Measurements from ENCODE around the gene EFEMP1.
"Not testable (repeated sequence)": the region's sequence is repeated elsewhere in the genome, so short reads cannot be mapped to it uniquely, and the experiment has no call there.

Gene EFEMP1

GRCh38 chr2:55862673-55863390 is 60.8 kb downstream of the EFEMP1 start:
- DNase-seq: no peak

GRCh38 chr2:55862246-55862645 is 61.3 kb downstream of the EFEMP1 start:
- DNase-seq: no peak

DNA sequence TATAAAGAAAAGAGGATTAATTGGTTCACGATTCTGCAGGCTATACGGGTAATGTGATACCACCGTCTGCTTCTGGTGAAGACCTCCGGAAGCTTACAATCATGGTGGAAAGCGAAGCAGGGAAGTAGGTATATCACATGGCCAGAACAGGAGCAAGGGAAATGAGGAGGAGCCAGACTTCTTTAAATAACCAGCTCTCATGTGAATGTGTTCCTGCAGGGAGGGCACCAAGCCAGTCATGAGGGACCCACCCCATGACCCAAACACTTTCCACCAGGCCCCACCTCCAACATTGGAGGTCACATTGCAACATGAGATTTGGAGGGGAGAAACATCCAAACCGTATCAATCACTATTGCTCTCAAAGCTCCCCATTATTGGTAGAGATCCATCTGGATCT is 61.8 kb downstream of the EFEMP1 start:
- DNase-seq: no peak

GRCh38 chr2:55860832-55861231 is 62.8 kb downstream of the EFEMP1 start:
- no peak for DNase-seq

DNA sequence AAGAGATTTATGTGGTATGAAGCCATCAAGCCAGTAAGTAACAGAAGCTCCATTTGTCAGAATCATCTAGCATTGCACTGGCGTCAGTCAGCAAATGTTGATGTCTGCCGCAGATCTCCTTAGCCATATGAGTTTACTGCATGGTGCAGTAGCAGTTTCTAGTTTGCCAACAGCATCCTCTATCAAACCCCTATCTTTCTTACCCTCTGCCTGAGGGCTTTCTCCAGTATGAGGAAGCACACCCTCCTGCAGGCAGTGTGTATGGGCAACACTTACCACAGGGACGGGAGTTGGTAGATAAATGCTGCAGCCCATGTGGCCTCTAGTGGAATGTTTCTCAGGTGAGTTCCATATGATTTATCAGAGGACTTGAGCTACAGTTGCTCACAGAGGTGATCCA is 63.7 kb downstream of the EFEMP1 start:
- DNase-seq: no peak

GRCh38 chr2:55857766-55858165 is 65.8 kb downstream of the EFEMP1 start:
- DNase-seq: no peak

DNA sequence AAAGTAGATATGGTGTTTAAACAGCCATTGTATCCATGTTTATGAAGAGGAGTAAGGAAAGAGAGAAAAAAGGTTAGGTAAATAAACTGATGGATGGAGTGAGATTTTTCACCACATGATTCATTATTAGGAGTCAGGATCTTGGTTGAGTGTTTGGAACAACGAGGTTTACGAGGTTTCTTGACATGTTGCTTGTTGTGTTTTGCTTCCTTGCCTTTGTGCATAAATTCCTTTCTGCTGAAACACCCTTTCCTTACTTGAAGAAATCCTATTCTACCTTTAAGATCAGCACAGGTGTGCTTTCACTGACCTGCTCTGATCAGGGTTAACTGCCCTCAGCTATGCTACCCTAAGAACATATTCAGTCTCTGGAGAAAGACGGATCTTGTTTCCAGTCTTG is 66.6 kb downstream of the EFEMP1 start:
- DNase-seq: no peak

- DNase-seq: no peak
Measured at GRCh38 chr2:55848096-55848495, 75.5 kb downstream of the EFEMP1 start.

DNA sequence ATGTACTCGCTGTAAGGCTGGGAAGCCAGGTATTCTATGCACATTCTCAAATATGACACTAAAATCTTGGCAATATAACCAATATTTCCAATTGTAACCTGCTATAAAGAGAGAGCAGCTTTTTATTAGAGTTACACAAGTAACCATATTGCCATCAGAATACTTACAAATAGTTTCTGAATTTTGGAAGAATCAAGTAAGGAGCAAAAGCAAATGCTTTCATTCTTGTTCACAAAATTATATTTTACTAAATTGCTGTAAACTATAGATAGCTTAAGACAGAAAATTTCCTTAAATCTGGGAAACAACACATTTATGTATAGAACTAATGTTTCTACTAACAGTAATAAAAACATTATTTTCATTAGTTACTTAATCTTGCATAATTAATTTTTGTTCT is 77.2 kb downstream of the EFEMP1 start:
- DNase-seq: no peak

DNA sequence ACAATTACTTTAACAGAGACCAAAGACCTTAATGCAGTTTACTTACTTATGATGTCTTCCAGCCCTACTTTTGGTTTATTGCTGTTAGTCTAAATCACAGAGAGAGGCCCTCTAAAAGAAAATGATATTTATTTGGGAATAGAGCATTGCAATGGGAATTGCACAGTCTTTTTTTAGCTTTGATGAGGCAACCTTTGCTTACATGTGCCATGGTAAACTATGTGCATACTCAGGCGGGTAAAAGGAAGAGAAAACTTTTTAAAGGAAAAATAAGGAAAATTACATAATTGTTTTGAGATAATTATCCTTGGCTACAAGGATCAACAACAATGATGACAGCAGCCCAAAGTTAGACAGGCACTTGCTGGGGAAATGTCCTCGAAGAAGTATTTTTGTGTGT is 78.6 kb downstream of the EFEMP1 start:
- DNase-seq: no peak

DNA sequence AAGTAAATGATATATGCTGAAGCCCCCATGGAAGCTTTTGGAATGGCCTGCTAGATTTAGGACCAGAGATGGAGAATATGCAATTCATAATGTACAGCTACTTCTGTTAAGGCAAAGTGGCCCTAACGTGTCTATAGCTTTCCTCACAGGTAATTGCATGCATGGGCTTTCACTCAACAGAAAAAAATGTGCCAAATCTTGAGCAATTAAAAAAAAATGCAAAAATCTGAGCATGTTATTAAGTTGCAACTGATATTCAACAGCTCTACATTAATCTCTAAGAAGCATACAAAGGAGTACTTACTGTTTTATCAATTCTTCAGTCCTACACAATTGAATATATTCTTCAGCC is 79.6 kb downstream of the EFEMP1 start:
- DNase-seq: no peak

DNA sequence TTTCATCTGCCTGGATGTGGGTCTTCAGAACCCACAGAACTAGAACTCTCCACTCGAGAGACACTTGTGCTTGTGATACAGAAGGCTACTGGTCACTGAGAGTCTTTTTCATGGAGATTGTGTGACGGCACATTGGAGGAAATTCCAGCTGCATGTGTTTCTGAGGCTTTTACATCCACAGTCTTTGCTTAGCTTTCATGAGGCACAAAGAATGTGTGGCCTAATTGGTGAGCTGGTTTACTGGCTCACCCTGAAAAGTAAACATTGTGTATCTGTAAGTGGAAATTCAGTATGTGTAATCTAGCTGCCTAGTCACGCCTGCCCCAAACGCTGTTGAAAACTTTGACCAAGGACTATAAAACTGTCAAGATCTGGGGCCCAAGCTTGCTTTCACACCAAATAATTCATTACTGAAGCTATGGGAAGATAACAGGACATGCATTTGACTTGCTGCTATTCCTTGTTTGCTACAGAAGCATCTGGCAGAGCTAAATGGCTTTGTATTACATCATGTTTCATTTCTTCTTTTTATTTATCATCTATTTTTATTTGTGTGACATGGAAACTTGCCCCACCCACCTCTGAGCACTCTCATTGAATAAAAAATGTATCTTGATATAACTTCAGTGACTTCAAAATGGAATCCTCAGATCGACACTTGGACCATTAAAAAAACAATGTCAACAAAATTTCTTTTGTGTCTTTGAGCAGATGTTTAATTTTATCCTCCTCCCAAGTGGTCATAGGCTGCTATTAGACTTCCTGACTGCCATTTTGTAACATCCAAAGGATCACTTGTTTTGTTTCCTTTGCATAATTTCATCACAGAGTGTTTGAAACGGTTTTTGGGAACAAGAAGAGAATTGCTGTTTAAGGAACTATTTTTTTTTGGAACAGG is 80.2 kb downstream of the EFEMP1 start:
- no peak for DNase-seq

DNA sequence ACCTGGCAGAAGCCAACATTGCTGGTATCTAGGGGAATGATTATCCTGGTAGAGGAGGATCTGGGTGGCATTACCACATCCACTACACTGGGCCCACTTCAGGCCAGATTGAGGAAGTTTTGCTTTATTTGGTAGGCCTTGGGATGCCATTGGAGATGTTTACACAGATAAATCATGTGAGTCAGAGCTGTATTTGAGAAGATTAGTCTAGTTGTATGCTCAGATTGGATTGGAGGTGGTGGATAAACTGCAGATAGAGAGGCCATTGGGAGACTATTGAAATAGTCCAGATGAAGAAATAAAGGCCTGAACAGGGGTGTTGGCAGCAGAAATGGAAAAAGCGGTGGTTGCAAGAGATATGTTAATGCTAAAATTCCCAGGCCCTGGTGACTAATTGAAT is 81.5 kb downstream of the EFEMP1 start:
- DNase-seq: no peak

DNA sequence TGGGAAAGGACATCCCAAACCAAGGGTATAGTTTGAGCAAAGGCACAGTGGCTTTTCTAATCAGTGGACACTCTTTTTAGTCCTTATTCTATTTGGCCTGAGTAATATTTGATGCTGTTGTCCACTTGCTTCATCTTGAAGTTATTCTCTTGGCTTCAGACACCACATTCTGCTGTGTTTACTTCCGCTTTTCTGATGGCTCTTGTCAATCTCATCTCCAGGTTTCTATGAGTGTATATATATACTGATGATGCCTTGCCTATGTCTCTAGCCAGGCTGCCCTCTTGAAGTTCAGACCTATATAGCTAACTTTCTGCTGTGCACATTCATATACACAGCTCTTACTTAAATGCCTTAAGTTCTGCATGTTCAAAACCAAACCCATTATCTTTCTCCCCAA is 83.1 kb downstream of the EFEMP1 start:
- no peak for DNase-seq

- no peak for DNase-seq
Measured at GRCh38 chr2:55839182-55839819, 84.3 kb downstream of the EFEMP1 start.

DNA sequence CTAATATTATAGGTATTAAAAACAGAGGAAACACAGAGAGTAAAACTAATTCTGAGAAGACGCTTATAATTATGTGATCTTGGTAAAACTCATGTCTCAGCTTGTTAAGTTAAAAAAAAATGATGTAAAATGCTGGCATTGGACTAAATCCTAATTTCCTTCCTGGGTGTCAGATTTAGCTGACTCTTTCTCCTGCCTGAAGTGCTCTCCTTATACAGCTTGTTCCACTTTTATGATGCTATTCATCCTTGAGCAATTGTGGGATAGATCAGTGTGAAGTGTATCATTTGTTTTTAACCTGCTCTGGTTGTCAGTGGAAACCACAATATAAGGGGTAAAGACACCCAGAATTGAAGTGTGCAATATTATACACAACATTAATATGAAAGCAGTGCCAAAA is 84.9 kb downstream of the EFEMP1 start:
- no peak for DNase-seq

DNA sequence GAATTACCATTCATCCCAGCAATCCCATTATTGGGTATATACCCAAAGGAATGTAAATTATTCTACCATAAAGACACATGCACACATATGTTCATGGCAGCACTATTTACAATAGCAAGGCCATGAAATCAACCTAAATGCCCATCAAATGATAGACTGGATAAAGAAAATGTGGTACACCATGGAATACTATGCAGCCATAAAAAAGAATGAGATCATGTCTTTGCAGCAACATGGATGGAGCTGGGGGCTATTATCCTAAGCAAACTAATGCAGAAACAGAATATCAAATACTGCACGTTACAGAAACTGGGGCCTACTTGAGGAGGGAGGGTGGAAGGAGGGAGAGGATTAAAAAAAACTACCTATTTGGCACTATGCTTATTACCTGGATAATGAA is 85.5 kb downstream of the EFEMP1 start:
- not testable (repeated sequence) for DNase-seq

DNA sequence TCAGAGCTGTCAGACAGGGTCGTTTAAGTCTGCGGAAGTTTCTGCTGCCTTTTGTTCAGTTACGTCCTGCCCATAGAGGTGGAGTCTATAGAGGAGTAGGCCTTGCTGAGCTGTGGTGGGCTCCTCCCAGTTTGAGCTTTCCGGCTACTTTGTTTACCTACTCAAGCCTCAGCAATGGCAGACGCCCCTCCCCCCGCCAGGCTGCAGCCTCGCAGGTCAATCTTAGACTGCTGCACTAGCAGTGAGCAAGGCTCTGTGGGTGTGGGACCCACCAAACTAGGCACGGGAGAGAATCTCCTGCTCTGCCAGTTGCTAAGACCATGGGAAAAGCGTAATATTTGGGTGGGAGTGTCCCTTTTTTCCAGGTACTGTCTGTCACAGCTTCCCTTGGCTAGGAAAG is 86.5 kb downstream of the EFEMP1 start:
- DNase-seq: no peak

GRCh38 chr2:55831671-55832410 is 91.7 kb downstream of the EFEMP1 start:
- not testable (repeated sequence) for DNase-seq

DNA sequence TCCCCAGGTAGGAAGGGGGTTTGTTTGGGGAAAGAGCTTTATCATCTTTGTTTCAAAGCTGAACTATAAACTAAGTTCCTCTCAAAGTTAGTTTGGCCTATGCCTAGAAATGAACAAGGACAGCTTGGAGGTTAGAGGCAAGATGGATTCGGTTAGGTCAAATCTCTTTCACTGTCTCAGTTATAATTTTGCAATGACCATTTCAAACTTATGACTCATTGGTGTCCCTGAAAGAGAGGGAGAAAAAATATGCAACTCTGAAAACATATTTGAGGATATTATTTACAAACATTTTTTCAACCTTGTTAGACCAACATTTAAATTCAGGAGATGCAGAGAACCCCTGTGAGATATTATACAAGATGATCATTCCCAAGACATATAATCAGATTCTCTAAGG is 95.7 kb downstream of the EFEMP1 start:
- no peak for DNase-seq

DNA sequence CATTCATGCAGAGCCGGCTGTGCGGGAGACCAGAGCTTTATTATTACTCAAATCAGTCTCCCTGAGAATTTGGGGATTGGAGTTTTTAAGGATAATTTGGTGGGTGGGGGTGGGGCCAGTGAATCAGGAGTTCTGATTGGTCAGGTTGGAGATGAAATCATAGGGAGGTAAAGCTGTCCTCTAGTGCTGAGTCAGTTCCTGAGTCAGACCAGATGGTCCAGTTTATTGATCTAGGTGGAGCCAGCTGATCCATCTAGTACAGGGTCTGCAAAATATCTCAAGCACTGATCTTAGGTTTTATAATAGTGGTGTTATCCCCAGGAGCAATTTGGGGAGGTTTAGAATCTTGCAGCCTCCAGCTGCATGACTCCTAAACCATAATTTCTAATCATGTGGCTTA is 96.2 kb downstream of the EFEMP1 start:
- not testable (repeated sequence) for DNase-seq

DNA sequence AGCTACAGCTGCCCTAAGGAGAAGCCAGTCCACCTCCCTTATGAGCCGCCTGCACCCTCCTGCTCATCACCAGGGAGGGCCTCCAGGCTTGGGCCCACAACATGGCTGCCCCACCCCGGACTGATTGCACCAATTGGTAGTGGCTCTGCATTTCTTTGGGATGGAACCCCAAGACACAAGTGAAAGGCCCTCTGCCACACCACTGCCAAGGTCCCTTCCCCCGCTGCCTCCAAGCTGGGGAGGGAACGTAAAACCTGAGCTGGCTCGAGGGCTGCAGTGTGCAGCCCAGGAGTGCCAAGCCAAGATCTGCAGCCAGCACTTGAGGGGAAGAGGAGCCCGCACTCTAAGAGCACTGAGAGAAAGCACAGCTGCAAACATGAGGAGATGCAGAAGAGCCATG is 97.3 kb downstream of the EFEMP1 start:
- DNase-seq: no peak

DNA sequence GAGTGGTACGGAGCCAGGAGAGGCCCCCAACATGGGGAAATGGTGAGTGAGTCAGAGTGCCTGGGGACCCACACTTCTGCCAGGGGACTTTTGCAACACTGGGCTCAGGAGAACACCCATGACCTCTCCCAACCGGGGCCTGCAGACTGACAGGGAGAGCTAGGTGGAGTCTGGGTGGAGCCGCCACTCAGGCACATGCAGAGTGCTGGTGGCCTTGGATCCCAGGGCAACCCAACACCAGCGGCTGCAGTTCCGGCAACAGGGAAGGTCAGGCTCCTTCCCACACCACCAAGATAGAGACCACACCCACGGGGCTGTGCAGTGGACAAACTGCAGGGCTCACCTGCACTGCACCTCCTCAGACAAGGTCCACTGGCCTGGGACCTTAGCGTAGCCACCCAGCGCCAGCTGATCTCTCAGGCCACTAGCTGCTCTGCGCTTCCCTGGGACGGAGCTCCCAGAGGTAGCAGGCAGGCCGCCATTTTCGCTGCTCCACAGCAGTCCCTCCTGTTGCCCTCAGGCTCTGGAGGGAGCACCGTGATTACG is 99.0 kb downstream of the EFEMP1 start:
- no peak for DNase-seq

All from effector CD8-positive, alpha-beta T cell (primary cell).